CD4-positive, alpha-beta T cell (primary cell): ENCODE results near the gene ARFGEF2. TPM values are rescaled to one million over a fixed set of nuclear protein-coding genes. Genes with fewer than 3 reads are reported as not detected.

Source experiments
- ATAC-seq: fragments of 200-7000 bp; cut with Tn5 transposase; one replicate; pipeline ENCODE4 v1.10.0; 2022; ENCODE audit warnings: mild to moderate bottlenecking; ENCODE audit not compliant: poor library complexity
- CTCF ChIA-PET: fragments of 350-600 bp; sonication (Branson Sonifier 250); formaldehyde crosslinking; loops from one replicate; lab custom pipeline; 2021; ENCODE audit warnings: antibody characterized with exemption, inconsistent platforms; lab: Charles Lee
- POLR2A ChIA-PET: fragments of 350-600 bp; sonication (Branson Sonifier 250); formaldehyde crosslinking; loops from one replicate; lab custom pipeline; 2021; ENCODE audit warnings: antibody characterized with exemption, inconsistent platforms; lab: Charles Lee
- DNase-seq, 14 experiments: peaks; one replicate each; pipeline ENCODE4 v3.0.0-alpha.2; 2013 to 2020; ENCODE audit warnings: mixed read lengths in 2 of 14
- H3K27ac ChIP-seq, 2 donors: one replicate each; pipeline versions ENCODE4 v1.5.1 to v1.7.0; 2013; ENCODE audit warnings: low read length in 2 of 2, low read depth in 1 of 2, mild to moderate bottlenecking in 1 of 2
- H3K27me3 ChIP-seq, 2 experiments: 1 replicate in 1 of 2; 2 replicates in 1 of 2; pipeline versions ENCODE4 v1.6.1 to v1.7.0; 2013; ENCODE audit warnings: low read length in 2 of 2, control low read depth in 1 of 2, mild to moderate bottlenecking in 1 of 2, moderate library complexity in 1 of 2; ENCODE audit not compliant: insufficient read depth in 2 of 2, control insufficient read depth in 1 of 2
- H3K36me3 ChIP-seq: one replicate; pipeline ENCODE4 v1.6.1; 2013; ENCODE audit warnings: low read length, control low read depth; ENCODE audit not compliant: insufficient read depth
- H3K4me1 ChIP-seq: one replicate; pipeline ENCODE4 v1.6.1; 2013; ENCODE audit warnings: low read length, control low read depth; ENCODE audit not compliant: insufficient read depth
- H3K4me3 ChIP-seq: one replicate; pipeline ENCODE4 v1.5.1; 2013; ENCODE audit warnings: mild to moderate bottlenecking, low read length, moderate library complexity
- H3K9me3 ChIP-seq, 2 experiments: 1 replicate in 1 of 2; 2 replicates in 1 of 2; pipeline versions ENCODE4 v1.6.1 to v1.7.0; 2013; ENCODE audit warnings: low read length in 2 of 2, mild to moderate bottlenecking in 2 of 2, control low read depth in 1 of 2, moderate library complexity in 1 of 2; ENCODE audit not compliant: control insufficient read depth in 1 of 2, insufficient read depth in 1 of 2
- H3K27ac Mint-ChIP-seq: one replicate; pipeline ENCODE4 v1.8.0; 2020; ENCODE audit warnings: mixed read lengths
- H3K27me3 Mint-ChIP-seq: one replicate; pipeline ENCODE4 v1.8.0; 2021; ENCODE audit warnings: mixed read lengths
- H3K36me3 Mint-ChIP-seq: one replicate; pipeline ENCODE4 v1.8.0; 2021; ENCODE audit warnings: low read depth, mixed read lengths
- H3K4me1 Mint-ChIP-seq: one replicate; pipeline ENCODE4 v1.8.0; 2021; ENCODE audit warnings: low read depth, mixed read lengths
- H3K4me3 Mint-ChIP-seq: one replicate; pipeline ENCODE4 v1.8.0; 2020; ENCODE audit warnings: mild to moderate bottlenecking, mixed read lengths
- H3K9me3 Mint-ChIP-seq: one replicate; pipeline ENCODE4 v1.8.0; 2020; ENCODE audit warnings: mixed read lengths
- intact Hi-C, 2 experiments: fragments of 100-400 bp; cut with DNase I in 1 of 2; cut with micrococcal nuclease in 1 of 2; formaldehyde crosslinking; loops; one replicate each; pipeline versions ENCODE4 v1.15.1 to v1.9.0; 2023 to 2025; cut with DNase I, micrococcal nuclease
- total RNA-seq, 174 experiments: library from RNA in 2 of 174; stranded (reverse) in 2 of 174; gene quantifications; one replicate each; pipeline ENCODE4 v1.2.3 and lab custom pipeline; 2021 to 2026
- TF ChIP-seq, protein P1 (sequence below): fragments of 200-600 bp; IDR thresholded peaks from one replicate; pipeline ENCODE4 v1.8.0; 2022; ENCODE audit warnings: antibody characterized with exemption, mild to moderate bottlenecking

Gene ARFGEF2
- total RNA-seq, 2 experiments from 2014 or later: 23.0 to 23.4 TPM

DNA sequence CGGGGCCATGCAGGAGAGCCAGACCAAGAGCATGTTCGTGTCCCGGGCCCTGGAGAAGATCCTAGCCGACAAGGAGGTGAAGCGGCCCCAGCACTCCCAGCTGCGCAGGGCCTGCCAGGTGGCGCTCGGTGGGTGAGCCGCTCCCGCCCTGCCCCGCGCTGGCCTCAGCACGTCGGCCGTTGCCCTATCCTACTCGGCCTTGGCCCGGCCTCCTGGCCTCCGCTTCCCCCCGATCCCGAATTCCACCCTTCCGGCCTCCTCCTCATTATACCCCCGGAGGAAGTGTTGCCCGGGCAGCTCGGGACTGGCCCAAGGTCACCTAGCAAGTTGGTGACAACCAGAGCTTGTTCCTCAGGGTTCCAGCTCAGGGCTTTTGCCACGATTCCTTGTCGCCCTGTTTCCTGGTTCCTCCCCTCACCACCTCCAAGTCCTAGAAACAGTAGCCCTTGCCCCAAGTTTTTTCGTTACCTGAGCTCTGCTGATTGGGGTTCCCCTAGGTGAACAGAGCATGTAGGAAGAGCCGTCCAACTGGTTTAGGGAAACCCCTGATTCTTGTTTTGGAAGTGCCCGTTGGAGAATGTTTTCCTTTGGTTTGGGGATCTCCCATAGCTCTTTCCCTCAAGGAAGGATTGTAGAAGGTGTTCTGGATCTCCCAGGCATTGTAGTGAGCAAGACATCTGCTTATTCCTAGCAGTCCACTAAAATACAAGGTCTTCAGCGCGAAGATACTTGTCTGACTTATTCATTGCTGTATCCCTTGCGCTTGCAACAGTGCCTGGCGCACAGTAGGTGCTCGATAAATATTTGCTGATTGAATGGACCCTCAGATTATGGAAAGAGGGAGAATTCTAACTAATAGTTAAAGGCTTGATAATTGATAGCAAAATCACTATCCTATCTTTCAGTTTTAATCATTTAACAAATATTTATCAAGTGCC lies 641 bp downstream of the ARFGEF2 start:
- H3K27ac ChIP-seq: peak overlapping the region; percentile 83 to 88

DNA sequence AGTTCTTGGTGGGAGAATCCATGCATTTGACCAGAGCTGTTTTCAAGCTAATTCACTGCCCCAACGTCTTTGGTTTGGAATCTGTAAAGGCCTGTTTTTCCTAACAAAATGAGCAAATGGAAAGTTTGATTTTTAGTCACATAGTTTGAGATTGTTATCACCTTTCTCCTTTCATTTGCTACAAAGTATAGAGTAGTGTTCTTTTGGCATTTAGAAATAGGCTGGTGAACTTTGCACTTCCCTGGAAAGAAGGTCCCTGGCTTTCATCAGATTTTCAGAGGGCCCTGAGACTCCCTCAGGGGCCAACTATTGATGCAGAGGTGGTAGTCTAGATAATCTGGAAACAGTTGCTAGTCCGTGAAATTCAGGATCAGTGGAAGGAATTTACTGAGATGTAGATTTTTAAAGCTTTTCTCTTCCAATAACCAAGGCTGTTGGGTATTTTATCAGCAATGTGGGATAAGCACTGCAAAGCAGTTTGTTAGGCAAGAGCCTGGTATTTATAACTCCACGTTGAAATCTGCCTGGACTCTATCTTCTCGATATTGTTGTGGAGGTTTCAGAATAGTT lies 1.7 kb downstream of the ARFGEF2 start:
- Histone ChIP-seq H3K27ac (no peak overlapping the region), H3K9me3 (no peaks in the 10 kb centered on the region), H3K4me1 (peaks cover 23% of the 10 kb centered on the region), H3K36me3 (peaks cover 3% of the 10 kb centered on the region), H3K27me3 (no peaks in the 10 kb centered on the region), H3K4me3 (no peak overlapping the region)
- Mint-ChIP-seq H3K9me3 (no peaks in the 10 kb centered on the region), H3K27me3 (no peaks in the 10 kb centered on the region), H3K36me3 (peaks cover 13% of the 10 kb centered on the region), H3K4me1 (peaks cover 69% of the 10 kb centered on the region), H3K27ac (peak overlapping the region; percentile 93), H3K4me3 (peak overlapping the region; percentile 89)
- intact Hi-C loops: loop anchor here in 1 of 2 experiments (5.0 kb wide), 2 partner anchors 124 to 264 kb away; partner anchors contain the start of genes CSE1L and STAU1
- TF ChIP-seq, protein P1, sequence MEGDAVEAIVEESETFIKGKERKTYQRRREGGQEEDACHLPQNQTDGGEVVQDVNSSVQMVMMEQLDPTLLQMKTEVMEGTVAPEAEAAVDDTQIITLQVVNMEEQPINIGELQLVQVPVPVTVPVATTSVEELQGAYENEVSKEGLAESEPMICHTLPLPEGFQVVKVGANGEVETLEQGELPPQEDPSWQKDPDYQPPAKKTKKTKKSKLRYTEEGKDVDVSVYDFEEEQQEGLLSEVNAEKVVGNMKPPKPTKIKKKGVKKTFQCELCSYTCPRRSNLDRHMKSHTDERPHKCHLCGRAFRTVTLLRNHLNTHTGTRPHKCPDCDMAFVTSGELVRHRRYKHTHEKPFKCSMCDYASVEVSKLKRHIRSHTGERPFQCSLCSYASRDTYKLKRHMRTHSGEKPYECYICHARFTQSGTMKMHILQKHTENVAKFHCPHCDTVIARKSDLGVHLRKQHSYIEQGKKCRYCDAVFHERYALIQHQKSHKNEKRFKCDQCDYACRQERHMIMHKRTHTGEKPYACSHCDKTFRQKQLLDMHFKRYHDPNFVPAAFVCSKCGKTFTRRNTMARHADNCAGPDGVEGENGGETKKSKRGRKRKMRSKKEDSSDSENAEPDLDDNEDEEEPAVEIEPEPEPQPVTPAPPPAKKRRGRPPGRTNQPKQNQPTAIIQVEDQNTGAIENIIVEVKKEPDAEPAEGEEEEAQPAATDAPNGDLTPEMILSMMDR: no peak
- ChIA-PET CTCF (interaction anchor here (2.5 kb wide), 1 partner anchor 266 kb away, joined by 9 read pairs; no protein-coding TSS in a partner anchor), POLR2A (no interaction called here)
- ATAC-seq (no peak), DNase-seq (no peak)

More for the DNA sequence above, 641 bp downstream of the ARFGEF2 start:
- Mint-ChIP-seq H3K4me3 (peak overlapping the region; percentile 89), H3K9me3 (no peaks in the 10 kb centered on the region), H3K27me3 (no peaks in the 10 kb centered on the region), H3K4me1 (peaks cover 64% of the 10 kb centered on the region), H3K27ac (peak overlapping the region; percentile 93), H3K36me3 (peaks cover 12% of the 10 kb centered on the region)
- H3K4me1 ChIP-seq: peaks cover 23% of the 10 kb centered on the region
- POLR2A ChIA-PET: interaction anchor here (0.6 to 0.8 kb wide), 2 partner anchors 10 to 17 kb away, joined by 3 read pairs; no protein-coding TSS in a partner anchor
- TF ChIP-seq, protein P1: no peak
- DNase-seq (peak in 3 of 14 experiments; percentile 13 to 59 (median 54)), ATAC-seq (peak; percentile 46)
- intact Hi-C loops: loop anchor here in 1 of 2 experiments (5.0 kb wide), 2 partner anchors 125 to 265 kb away; partner anchors contain the start of genes CSE1L and STAU1
- H3K36me3 ChIP-seq: peaks cover 3% of the 10 kb centered on the region
- CTCF ChIA-PET: interaction anchor here (1.0 to 2.5 kb wide), 2 partner anchors 265 to 302 kb away, joined by 3 to 9 read pairs; no protein-coding TSS in a partner anchor
- H3K9me3 ChIP-seq: no peaks in the 10 kb centered on the region
- peak overlapping the region; percentile 96 for H3K4me3 ChIP-seq
- H3K27me3 ChIP-seq: no peaks in the 10 kb centered on the region

DNA sequence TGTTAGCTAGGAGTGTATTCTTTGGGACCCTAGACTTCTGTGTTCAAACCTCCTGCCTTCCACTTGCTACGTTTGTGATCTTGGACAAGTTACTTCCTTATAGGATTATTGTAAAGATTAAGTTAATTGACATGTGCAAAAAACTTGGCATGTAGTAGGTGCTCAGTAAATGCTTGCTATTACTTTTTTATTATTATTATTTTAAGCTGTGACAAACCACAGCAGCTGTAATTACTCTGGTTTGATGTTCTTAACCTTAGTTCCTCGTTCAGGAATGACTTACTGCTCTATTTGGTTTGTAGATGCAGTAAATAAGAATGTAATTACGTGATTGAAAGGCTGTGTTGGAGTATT lies 3.2 kb downstream of the ARFGEF2 start:
- DNase-seq (no peak), ATAC-seq (no peak)
- TF ChIP-seq, protein P1: no peak
- Mint-ChIP-seq H3K27ac (no peak overlapping the region), H3K4me3 (peak overlapping the region; percentile 26), H3K36me3 (peaks cover 13% of the 10 kb centered on the region), H3K27me3 (no peaks in the 10 kb centered on the region), H3K9me3 (no peaks in the 10 kb centered on the region), H3K4me1 (peaks cover 69% of the 10 kb centered on the region)
- H3K36me3 ChIP-seq: peaks cover 3% of the 10 kb centered on the region
- no peaks in the 10 kb centered on the region for H3K27me3 ChIP-seq
- no peak overlapping the region for H3K27ac ChIP-seq
- H3K4me1 ChIP-seq: peaks cover 22% of the 10 kb centered on the region
- no peak overlapping the region for H3K4me3 ChIP-seq
- ChIA-PET CTCF (interaction anchor here (0.7 kb wide), 1 partner anchor 211 kb away, joined by 3 read pairs; no protein-coding TSS in a partner anchor), POLR2A (no interaction called here)
- H3K9me3 ChIP-seq: no peaks in the 10 kb centered on the region
- intact Hi-C loops: loop anchor here in 1 of 2 experiments (5.0 kb wide), 2 partner anchors 123 to 263 kb away; partner anchors contain the start of genes CSE1L and STAU1
